ENCODE measurements around the gene RNF150.

RNF150 gene

GRCh38 chr4:140856621-140857062 is 276.6 kb downstream of the RNF150 start:
- no peak for TF ChIP-seq CTCF (IDR thresholded peaks at IDR 0.05)

GRCh38 chr4:140854168-140854567 is 279.1 kb downstream of the RNF150 start:
- TF ChIP-seq CTCF (IDR thresholded peaks at IDR 0.05) = no peak

GRCh38 chr4:140851804-140852203 is 281.5 kb downstream of the RNF150 start:
- TF ChIP-seq CTCF (IDR thresholded peaks at IDR 0.05) = no peak

GRCh38 chr4:140851032-140851636 is 282.1 kb downstream of the RNF150 start:
- TF ChIP-seq CTCF (IDR thresholded peaks at IDR 0.05) = peak; percentile 68

GRCh38 chr4:140849526-140849925 is 283.7 kb downstream of the RNF150 start:
- TF ChIP-seq CTCF (IDR thresholded peaks at IDR 0.05) = no peak

- TF ChIP-seq CTCF (IDR thresholded peaks at IDR 0.05) = no peak
Observed at GRCh38 chr4:140846736-140847135, 286.5 kb downstream of the RNF150 start.

GRCh38 chr4:140844061-140844460 is 289.2 kb downstream of the RNF150 start:
- TF ChIP-seq CTCF (IDR thresholded peaks at IDR 0.05) = no peak

GRCh38 chr4:140841186-140841585 is 292.1 kb downstream of the RNF150 start:
- no peak for TF ChIP-seq CTCF (IDR thresholded peaks at IDR 0.05)

All from LNCAP (cell line).